ENCODE measurements around the gene MCRIP2.

The MCRIP2 gene

GRCh38 chr16:633336-634050 is 8.1 kb upstream of the MCRIP2 start:
- DNase-seq, result no peak

- no peak for DNase-seq
These were observed 7.5 kb upstream of the MCRIP2 start for GRCh38 chr16:634051-634670.

GRCh38 chr16:634996-635395 is 6.6 kb upstream of the MCRIP2 start:
- DNase-seq, result no peak

GRCh38 chr16:635573-636205 is 5.9 kb upstream of the MCRIP2 start:
- no peak for DNase-seq

- DNase-seq, result peak; percentile 74
These were observed 5.2 kb upstream of the MCRIP2 start, which contains the start of gene METTL26 for GRCh38 chr16:636206-637080. METTL26 (minus strand) TSS chr16:636305; CDS start chr16:636290, 15 bp downstream.

GRCh38 chr16:637081-638018 is 4.3 kb upstream of the MCRIP2 start:
- DNase-seq, result no peak

GRCh38 chr16:638034-638543 is 3.5 kb upstream of the MCRIP2 start:
- DNase-seq, result no peak

- DNase-seq, result no peak
These were observed 2.8 kb upstream of the MCRIP2 start for GRCh38 chr16:638836-639235.

GRCh38 chr16:640614-641013 is 1.0 kb upstream of the MCRIP2 start:
- no peak for DNase-seq

- DNase-seq, result no peak
These were observed 791 bp downstream of the MCRIP2 start for GRCh38 chr16:642189-643049.

- no peak for DNase-seq
These were observed 1.4 kb downstream of the MCRIP2 start for GRCh38 chr16:643050-643368.

- DNase-seq, result no peak
These were observed 2.9 kb downstream of the MCRIP2 start for GRCh38 chr16:644556-644955.

- DNase-seq, result no peak
These were observed 4.4 kb downstream of the MCRIP2 start for GRCh38 chr16:645852-646678.

- no peak for DNase-seq
These were observed 5.1 kb downstream of the MCRIP2 start for GRCh38 chr16:646679-647172.

GRCh38 chr16:647173-647902 is 5.7 kb downstream of the MCRIP2 start:
- DNase-seq, result no peak

- DNase-seq, result no peak
These were observed 6.6 kb downstream of the MCRIP2 start for GRCh38 chr16:648071-648780.

GRCh38 chr16:648781-649589 is 7.4 kb downstream of the MCRIP2 start, which contains the start of gene WDR90:
WDR90 (plus strand) TSS chr16:649365; CDS start chr16:649417, 52 bp downstream.
- DNase-seq, result peak; percentile 84

Measured in NCI-H774 (cell line).